HK-2 (cell line): ENCODE data around the gene MISP3.

Experiments
- DNase-seq: peaks from one replicate; pipeline ENCODE4 v3.0.0-alpha.2; 2018; ENCODE audit not compliant: unreplicated experiment

The MISP3 gene

DNA sequence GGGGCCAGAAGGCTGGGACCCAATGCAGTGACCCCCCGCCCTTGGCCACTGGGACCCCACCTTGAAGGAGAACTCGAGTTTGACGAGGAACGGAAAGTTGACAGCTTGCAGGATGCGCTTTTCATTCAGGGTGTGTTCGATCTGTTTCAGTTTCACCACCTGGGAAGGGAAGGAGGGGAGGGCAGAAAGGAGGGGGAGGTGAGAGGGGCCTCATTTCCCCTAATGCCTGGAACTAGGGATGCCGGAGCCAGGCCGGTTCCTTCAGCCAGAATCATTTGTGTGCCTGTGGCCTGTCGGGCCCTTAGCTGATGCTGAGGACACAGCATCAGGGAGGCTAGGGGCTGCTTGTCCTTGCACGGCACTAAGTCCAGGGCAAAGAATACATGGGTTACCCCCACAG, 30.2 kb downstream of the MISP3 start:
- DNase-seq: no peak

- no peak for DNase-seq
Observed at GRCh38 chr19:14103310-14103709, 30.7 kb downstream of the MISP3 start.

- no peak for DNase-seq
Observed at GRCh38 chr19:14105680-14106079, 33.1 kb downstream of the MISP3 start.

- no peak for DNase-seq
Observed at GRCh38 chr19:14106840-14107239, 34.3 kb downstream of the MISP3 start.

DNA sequence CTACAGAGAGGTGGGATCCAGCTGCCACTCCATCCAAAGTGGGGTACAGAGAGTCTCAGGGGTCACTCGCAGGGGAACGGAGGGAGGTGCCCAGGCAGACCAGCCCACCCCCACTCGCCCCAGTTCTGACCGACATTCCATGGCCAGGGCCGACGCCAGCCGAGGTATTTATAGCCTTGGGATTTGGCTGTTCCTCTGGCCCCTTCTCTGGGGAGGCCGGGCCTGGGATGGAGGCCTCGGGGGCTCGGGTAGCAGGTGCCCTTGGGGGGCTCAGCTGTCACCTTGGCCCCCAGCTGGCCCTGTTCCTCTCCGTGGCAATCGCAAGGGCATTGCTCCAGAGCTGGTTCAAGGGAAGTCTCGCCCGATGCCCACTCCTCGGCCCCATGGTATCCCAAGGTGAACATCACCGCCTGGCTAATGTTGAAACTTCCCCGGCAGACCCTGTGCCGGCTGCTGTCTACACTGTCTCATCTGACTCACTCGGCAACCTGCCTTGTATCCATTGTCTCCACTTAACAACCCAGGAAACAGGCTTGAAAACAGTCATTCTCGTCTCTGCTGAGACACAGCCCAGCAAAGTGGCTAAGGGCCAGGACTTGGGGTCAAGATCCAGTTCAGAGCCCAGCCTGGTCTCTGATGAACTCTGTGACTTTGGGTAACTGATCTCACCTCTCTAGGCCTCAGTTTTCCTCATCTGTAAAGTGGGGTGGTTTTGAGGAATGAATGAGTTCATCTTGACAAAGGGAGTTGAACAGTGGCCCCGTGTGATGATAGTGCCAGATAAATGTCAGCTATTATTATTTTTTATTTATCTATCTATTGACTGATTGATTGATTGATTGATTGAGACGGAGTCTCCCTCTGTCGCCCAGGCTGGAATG, 35.2 kb downstream of the MISP3 start:
- DNase-seq: no peak

GRCh38 chr19:14110650-14111049, 38.1 kb downstream of the MISP3 start:
- no peak for DNase-seq

DNA sequence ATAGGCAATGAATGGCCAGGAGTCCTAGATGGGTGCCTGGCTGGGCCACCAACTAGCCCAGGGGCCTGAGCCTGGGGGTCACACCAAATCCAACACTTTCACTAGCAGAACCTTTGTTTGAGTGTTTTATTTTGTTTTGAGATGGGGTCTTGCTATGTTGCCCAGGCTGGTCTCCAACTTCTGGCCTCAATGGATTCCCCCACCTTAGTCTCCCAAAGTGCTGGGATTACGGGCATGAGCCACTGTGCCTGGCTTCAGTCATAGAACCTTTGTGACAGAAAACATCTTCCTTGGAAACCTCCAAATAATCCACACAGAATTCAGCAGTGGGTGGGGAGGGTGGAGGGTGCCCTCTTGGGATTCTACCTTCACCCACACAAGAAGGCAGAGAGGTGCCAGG, 38.9 kb downstream of the MISP3 start:
- DNase-seq: no peak

DNA sequence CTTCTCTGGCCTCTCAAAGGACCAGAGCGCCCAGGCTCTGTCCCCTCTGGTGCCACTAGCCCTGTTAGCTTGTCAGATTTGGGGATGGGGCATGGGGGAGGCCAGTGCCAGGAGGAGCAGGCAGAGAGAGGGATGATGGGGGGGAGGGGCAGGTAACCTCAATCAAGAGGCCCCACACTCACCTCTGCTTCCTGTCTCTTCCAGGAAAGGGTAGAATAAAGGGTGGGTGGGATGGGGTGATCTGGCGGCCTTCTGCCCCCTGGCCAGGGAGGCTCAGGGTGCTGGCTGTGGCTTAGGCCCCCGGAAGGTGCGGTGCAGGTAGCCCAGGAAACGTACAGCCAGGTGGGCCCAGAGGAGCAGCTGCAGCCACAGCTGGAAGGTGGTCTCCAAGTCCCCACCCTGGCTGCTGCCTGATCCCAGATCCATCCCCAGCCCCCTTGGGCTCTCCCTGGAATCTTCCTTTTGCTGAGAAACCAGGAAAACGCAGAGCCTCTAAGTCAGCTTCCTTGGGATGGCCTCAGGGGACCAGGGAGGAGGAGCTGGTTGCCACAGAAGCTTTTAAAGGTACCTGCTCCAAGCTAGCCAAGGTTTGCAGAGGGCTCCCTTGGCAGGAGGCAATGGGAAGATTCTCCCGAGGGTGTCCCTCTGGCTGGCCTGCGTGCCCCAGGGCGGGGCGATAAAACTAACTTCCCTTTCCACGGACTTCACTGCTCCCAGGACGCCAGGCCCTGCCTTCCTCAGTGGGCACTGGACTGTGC, 39.6 kb downstream of the MISP3 start:
- no peak for DNase-seq

DNA sequence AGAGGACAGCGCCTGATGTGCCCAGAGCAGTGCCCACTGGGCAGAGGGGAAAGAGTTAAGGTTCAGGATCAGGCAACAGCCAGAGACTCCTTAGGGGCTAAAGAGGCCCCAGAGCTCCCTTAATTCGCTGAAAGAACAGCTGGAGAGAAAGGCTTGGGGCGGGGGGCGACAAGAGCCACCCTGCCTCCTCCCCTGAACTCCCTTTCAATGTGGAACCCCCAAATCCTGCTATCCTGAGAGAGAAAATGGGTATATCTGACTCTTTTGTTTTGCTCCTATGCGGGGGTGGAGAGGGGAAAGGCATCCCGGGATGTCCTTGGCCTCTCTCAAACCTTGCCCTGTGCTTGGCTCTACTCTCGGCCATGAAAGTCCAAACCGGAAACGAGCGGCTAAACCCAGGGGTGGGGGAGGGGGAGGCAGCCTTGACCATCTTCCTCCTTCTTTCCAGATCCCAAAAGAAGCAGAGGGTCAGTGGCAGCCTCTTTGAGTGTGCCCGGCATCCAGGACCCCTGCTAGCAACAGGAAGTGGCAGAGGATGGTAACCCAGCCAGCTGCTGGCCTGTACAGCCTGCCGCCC, 40.3 kb downstream of the MISP3 start:
- no peak for DNase-seq

DNA sequence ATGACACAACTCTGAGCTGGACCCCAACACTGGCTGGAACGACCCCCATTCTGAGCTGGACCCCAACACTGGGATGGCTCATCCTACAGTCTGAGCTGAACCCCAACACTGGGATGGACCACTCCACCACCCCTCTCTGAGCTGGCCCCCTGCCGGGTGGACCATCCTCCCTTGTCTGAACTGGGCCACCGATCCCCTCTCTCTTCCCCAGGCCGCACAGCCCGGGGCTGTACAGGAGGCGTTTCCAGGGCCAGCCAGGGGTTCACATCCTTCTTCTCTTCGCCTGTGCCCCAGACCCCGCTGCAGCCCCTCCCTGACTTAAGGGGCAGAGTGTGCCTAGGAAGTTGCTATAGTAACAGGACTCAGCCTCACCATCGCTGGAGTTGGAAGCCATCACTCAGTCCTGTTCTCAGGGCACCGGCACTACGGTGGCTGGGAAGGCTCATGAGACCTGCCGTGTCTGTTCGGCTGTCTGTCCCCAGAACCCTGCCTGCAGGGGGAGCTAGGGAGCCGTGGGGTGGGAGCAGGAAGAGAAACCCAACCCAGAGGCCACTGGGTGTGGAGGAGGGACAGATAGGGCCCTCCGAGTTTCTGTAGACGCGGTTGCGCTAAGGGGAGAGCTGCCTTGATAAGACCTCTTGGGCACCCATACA, 41.3 kb downstream of the MISP3 start:
- DNase-seq: peak; percentile 21

DNA sequence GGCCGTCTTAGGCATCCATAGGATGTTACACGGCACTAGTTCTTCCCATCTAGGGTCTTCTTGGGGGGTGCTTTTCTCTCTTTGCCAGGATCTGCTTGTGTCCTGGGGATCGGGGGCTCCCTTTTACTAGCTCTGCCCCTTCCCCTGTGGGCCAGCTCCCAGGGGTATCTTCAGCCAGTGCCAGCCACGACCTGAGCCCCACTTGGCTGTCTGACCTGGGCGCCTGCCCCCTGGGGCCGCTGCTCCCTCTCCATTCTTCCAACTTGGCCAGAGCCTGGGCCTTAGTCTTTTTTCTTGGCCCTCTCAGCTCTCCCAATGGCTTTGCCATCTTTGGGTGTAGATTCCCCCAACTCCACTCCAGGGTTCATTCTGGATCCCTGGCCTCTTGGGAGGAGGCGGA, 41.9 kb downstream of the MISP3 start:
- no peak for DNase-seq

- peak; percentile 37 for DNase-seq
Observed at GRCh38 chr19:14114854-14115253, 42.3 kb downstream of the MISP3 start.

DNA sequence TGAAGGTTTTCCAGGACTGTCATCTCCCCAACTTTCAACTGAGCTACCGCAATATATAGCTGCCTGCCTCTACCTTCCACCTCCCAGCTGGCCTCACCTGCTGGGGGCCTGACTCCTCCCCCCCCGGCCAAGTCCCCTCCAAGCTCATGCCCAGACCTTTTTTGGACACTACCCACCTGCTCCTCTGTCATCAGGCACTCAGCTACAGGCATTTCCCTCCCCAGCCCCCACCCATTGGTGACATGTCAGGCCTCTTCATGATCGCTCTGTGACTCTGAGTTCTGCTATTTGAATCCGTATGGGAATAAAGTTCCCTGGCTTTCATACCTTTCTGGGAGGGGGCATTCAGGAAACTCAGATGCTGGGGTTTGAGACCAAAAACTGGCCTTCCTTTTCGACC, 43.2 kb downstream of the MISP3 start:
- no peak for DNase-seq

DNA sequence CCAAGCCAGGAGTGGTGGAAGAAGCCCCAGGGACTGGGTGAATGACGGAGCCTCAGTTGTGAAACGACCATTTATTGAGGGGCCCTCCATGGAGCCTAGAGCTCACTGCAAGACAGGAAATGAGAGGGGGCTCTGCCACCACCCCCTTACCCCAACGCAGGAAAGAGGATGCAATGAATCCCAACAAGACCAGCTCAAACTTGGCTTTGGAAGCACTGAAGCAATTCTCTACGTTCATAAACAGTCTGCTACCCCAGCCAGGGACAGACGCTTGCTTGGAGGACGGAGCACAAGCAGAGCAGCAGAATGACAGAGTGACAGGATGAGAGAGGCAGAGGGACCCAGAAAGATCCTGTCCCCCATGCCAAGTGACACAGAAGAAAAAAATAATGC, 43.9 kb downstream of the MISP3 start:
- DNase-seq: no peak

GRCh38 chr19:14116918-14117578, 44.5 kb downstream of the MISP3 start:
- DNase-seq: no peak

DNA sequence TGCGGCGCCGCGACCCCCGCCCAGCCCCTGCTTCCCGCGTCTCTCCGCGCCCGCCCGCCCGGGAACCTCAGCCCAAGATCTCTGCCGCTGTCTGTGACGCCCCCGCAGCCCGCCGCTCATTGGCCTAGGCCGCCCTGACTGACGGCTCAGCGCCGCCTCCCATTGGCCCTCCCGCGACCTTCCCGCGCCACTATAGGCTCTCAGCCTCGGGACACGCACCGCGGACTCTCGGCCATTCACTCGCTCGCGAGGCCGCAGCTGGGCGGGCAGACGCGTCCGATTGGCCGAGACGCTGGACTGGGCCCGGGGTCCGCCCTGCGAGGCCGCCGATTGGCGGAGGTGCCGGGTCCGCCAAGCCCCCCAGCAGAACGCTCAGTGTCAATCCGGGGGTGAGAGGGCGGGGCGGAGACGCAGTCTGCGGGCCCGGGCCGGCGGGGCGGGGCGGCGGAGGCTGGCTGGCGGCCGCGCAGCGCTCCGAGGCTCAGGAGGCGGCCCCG, 45.1 kb downstream of the MISP3 start, which contains the start of gene PRKACA:
Gene PRKACA (minus strand): TSS at position 95 of the 497 bp plus-strand sequence. CDS start 215 bp downstream, outside the sequence.
- DNase-seq: peak; percentile 99

DNA sequence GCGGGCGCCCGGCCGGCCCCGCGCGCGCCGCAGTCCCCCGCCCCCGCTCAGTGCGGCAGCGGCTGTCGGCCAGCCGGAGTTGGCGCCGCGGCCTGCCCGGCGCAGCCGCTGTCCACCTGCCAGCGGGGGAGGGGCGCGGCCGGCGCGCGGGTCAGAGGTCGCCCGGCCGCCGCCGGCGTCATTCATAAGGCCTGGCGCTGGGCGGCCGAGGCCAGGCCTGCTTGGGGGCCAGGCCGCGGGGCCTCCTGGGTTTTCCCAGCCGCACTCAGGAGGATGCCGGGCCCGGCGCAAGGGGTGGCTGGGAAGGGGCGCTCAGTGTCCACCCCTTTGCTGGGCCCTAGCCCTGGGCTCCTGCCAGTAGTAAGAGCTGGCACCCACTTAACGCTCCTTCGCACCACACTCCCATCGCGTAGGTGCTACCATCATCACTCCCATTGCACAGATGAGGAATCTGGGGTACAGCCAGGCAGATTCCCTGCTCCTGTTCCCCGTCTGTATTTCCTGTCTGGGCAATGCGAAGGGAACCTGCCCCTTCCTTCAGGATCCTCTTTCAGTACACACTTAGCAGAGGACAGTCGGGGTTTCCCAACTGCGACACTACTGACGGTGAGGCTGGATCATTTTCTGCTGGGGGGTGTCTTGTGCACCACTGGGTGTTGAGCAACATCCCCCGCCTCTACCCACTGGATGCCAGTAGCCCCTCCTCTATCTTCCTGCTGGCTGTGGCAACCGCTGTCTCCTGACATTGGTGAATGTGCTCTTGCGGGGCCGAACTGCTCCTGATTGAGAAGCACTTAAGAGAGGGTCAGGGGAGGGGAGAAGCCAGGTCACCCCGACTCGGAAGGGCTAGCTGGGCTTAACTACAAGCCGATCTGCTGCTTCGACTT, 45.8 kb downstream of the MISP3 start:
- peak; percentile 71 for DNase-seq

DNA sequence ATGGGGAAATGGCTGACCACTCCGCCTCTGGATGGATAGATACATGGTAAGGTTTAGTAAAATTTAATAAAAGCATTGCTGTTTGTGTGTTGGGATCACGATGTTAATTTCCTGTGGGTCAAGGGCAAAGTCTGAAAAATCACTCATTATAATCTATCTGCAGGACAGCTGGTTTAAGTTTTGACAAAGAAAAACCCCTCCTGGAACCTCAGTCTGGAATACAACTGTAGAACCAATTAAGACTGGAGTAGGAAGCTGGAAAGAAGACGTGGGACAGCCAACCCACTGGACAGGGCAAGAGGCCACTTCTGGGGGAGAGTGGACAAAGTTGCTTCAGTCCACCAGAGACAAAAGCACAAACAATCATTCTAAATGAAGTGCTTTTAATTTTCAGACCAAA, 46.6 kb downstream of the MISP3 start:
- DNase-seq: no peak

DNA sequence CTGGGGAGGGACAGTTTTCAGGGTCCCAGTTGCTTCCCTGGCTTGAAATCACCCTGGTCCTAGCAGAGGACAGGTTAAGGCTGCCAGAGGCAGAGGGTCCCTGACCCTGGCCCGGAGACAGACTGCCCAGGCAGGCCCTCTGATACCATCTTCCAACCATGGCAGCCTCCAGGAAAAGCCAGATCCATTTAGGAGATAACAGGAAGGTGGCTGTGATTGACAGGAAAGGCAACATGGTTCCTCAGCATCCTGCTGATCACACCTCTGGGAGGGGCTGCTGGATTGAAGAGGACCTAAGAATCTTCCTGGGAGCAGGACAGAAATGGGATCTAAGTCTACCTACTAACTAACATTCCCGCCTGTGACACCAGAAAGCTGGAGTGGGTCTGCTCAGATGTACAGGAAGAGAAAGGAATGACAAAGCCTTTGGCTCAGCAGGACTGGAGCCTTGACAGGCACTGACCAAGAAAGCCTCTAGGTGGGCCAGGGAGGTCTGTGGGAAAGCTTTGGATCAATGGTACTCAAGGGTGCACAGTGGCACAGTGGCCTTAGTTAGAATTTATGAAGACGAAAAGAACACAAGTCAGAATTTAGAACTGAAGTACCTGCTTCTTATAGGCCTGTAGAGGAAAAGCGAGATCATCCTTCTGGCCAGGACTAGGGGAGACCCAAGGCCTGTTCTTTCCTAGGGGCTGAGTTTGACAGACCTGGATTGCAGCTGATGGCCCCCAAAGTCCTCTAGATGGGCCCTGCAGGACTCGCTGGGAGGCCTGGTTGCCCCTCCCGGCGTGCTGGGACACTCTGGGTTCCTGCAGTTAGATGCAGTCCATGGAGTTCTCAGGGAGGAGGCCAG, 47.3 kb downstream of the MISP3 start:
- no peak for DNase-seq

GRCh38 chr19:14120497-14120780, 47.9 kb downstream of the MISP3 start:
- DNase-seq: no peak
